ENCODE results near the gene ZNF770.

DNA sequence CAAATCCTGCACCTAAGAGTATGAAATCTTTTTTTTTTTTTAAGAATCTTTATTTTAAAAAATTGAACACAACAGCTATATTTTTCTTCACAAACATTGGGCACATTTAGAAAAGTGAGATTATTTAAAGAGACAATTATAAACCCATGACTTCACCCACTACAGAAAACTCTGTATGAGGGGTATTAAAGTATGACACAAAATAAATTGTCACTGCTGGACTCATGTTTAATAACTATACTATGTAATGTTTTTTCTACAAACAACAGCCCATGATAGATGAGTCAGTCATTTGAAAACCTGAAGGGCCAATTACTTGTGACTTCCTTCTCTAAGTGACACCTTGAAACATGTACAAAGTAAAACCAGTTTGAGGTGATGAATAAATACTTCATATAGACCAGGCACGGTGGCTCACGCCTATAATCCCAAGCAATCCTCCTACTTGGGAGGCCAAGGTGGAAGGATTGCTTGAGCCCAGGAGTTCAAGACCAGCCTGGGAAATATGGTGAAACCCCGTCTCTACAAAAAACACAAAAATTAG, 54.6 kb downstream of the ZNF770 start:
- TF ChIP-seq POLR2AphosphoS5 (IDR thresholded peaks at IDR 0.05; ENCODE audit: low read depth, low read length) (no peak), REST (IDR thresholded peaks at IDR 0.05; ENCODE audit: insufficient read depth in 1 of 2, low read depth in 2 of 2, low read length in 1 of 2) (no peak), SIN3A (IDR thresholded peaks at IDR 0.05; ENCODE audit: borderline replicate concordance, insufficient read depth, low read depth, low read length) (no peak)
- TF ChIP-seq, protein P1, sequence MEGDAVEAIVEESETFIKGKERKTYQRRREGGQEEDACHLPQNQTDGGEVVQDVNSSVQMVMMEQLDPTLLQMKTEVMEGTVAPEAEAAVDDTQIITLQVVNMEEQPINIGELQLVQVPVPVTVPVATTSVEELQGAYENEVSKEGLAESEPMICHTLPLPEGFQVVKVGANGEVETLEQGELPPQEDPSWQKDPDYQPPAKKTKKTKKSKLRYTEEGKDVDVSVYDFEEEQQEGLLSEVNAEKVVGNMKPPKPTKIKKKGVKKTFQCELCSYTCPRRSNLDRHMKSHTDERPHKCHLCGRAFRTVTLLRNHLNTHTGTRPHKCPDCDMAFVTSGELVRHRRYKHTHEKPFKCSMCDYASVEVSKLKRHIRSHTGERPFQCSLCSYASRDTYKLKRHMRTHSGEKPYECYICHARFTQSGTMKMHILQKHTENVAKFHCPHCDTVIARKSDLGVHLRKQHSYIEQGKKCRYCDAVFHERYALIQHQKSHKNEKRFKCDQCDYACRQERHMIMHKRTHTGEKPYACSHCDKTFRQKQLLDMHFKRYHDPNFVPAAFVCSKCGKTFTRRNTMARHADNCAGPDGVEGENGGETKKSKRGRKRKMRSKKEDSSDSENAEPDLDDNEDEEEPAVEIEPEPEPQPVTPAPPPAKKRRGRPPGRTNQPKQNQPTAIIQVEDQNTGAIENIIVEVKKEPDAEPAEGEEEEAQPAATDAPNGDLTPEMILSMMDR (IDR thresholded peaks at IDR 0.05) = no peak
